AG09309 (cell line): Measurements from ENCODE around the gene STK39.

Experiments
- DNase-seq: peaks from one replicate; pipeline ENCODE4 v3.0.0-alpha.2; 2010; ENCODE audit warnings: low read depth
- H3K4me3 ChIP-seq: 2 replicates; pipeline ENCODE4 v1.5.1; 2011; ENCODE audit warnings: mild to moderate bottlenecking, low read depth, low read length, moderate library complexity; ENCODE audit not compliant: control insufficient read depth
- TF ChIP-seq, protein P1 (sequence below): IDR thresholded peaks from 2 replicates; pipeline ENCODE4 v1.5.1; 2011; ENCODE audit warnings: mild to moderate bottlenecking, low read depth, low read length, inconsistent platforms; ENCODE audit not compliant: insufficient read depth, control insufficient read depth; ENCODE audit errors: missing control alignments

STK39 gene

GRCh38 chr2:168114619-168115018 is 132.8 kb downstream of the STK39 start:
- TF ChIP-seq, protein P1, sequence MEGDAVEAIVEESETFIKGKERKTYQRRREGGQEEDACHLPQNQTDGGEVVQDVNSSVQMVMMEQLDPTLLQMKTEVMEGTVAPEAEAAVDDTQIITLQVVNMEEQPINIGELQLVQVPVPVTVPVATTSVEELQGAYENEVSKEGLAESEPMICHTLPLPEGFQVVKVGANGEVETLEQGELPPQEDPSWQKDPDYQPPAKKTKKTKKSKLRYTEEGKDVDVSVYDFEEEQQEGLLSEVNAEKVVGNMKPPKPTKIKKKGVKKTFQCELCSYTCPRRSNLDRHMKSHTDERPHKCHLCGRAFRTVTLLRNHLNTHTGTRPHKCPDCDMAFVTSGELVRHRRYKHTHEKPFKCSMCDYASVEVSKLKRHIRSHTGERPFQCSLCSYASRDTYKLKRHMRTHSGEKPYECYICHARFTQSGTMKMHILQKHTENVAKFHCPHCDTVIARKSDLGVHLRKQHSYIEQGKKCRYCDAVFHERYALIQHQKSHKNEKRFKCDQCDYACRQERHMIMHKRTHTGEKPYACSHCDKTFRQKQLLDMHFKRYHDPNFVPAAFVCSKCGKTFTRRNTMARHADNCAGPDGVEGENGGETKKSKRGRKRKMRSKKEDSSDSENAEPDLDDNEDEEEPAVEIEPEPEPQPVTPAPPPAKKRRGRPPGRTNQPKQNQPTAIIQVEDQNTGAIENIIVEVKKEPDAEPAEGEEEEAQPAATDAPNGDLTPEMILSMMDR, result no peak
- no peak for DNase-seq
- no peak overlapping the region for H3K4me3 ChIP-seq

DNA sequence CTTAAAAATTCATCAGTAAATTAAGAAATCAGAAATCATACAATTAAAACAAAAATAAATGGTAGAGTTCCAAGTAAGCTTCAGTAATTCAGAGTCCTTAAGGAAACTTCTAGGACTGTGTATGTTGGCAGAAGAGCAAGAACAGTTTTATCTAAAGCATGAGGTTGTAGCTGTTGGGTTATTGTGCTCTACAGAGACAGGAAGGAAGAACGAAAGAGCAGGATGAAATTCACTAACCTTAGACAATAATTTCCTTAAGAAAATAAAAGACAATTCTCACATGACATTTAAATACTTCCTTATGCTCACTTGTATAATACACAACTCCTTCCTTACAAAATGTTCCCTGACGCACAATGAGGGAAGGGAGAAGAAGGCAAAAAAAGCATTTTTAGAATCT is 133.4 kb downstream of the STK39 start:
- H3K4me3 ChIP-seq, result no peak overlapping the region
- TF ChIP-seq, protein P1, result no peak

DNA sequence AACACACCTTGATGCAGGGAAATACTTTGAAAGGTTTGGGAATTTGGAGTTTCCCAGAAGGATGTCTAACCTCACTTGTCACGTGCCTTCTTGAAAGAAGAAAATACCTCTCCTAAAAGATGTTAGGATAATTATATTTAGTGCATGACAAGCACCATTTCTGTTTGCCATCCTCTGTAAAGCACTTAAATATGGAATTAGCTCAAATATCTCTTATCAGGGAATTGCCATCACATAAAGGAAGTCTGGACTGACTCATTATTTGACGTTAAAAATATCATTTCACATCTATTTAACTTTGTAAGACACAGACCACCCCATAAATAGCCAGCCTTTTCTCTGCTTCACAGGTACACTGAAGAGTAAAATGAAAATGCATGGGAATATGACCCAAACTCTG is 140.1 kb downstream of the STK39 start:
- TF ChIP-seq, protein P1, result no peak
- no peak for DNase-seq
- H3K4me3 ChIP-seq, result no peak overlapping the region

More for the DNA sequence above, 133.4 kb downstream of the STK39 start:
- DNase-seq, result no peak

- TF ChIP-seq, protein P1, result no peak
Measured at GRCh38 chr2:168105127-168105683, 142.2 kb downstream of the STK39 start.

GRCh38 chr2:168097431-168097830 is 150.0 kb downstream of the STK39 start:
- TF ChIP-seq, protein P1, result no peak
- no peak overlapping the region for H3K4me3 ChIP-seq
- DNase-seq, result no peak

More at GRCh38 chr2:168105127-168105683, 142.2 kb downstream of the STK39 start:
- H3K4me3 ChIP-seq, result no peak overlapping the region
- DNase-seq, result no peak

DNA sequence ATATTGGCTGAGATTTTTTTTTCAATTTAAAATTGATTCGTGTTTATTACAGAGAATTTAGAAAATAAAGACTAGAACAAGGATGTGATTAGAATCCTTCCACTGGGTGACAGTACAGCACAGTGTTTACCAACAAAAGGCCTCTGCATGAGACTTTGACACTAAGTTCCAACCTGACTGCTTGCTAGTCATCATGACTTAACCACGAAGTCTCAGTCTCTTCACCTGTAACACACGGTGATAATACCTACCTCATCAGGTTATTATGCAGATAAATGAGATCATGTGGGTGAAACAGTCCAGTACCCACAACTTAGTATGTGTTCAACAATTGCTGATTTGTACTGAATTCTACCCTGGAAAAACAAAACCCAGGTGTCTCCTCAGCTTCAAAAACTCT is 151.2 kb downstream of the STK39 start:
- TF ChIP-seq, protein P1, result no peak
- no peak for DNase-seq
- no peak overlapping the region for H3K4me3 ChIP-seq

GRCh38 chr2:168091986-168092385 is 155.4 kb downstream of the STK39 start:
- DNase-seq, result no peak
- TF ChIP-seq, protein P1, result no peak
- H3K4me3 ChIP-seq, result no peak overlapping the region
